Neural cell (in vitro differentiated cells): ENCODE data around the gene RPL15. TPM values are rescaled to one million over a fixed set of nuclear protein-coding genes. Genes with fewer than 3 reads are reported as not detected.

Source experiments
- H2AFZ ChIP-seq: fragments of 200-600, 300-800 bp; sonication (generic), shearing (Covaris generic); 2 replicates; pipeline ENCODE4 v1.6.0; 2014; ENCODE audit warnings: low read depth, mild to moderate bottlenecking, antibody characterized with exemption, low read length, moderate library complexity
- H3F3A ChIP-seq: fragments of 200-600 bp; shearing (Covaris generic); 2 replicates; pipeline ENCODE4 v1.6.1; 2016; ENCODE audit warnings: mild to moderate bottlenecking, moderate library complexity, mixed read lengths, antibody characterized with exemption, low read length; ENCODE audit not compliant: insufficient read depth, poor library complexity, severe bottlenecking
- H3K27ac ChIP-seq: fragments of 200-600, 300-800 bp; sonication (generic), shearing (Covaris generic); 2 replicates; pipeline ENCODE4 v1.5.1; 2014; ENCODE audit warnings: mild to moderate bottlenecking, low read length, moderate library complexity
- H3K27me3 ChIP-seq: fragments of 300-800, 200-600 bp; sonication (generic), shearing (Covaris generic); 2 replicates; pipeline ENCODE4 v1.6.0; 2014; ENCODE audit warnings: mild to moderate bottlenecking, low read depth, low read length, moderate library complexity; ENCODE audit not compliant: insufficient read depth
- H3K36me3 ChIP-seq: fragments of 300-800, 200-600 bp; sonication (generic), shearing (Covaris generic); 2 replicates; pipeline ENCODE4 v1.5.1; 2014; ENCODE audit warnings: mild to moderate bottlenecking, antibody characterized with exemption, low read length, moderate library complexity; ENCODE audit not compliant: insufficient read depth
- H3K4me2 ChIP-seq: fragments of 300-800, 200-600 bp; sonication (generic), shearing (Covaris generic); 2 replicates; pipeline ENCODE4 v1.6.0; 2014; ENCODE audit warnings: mild to moderate bottlenecking, low read length
- H3K4me3 ChIP-seq: fragments of 300-800, 200-600 bp; sonication (generic), shearing (Covaris generic); 2 replicates; pipeline ENCODE4 v1.5.1; 2014; ENCODE audit warnings: mild to moderate bottlenecking, low read length, moderate library complexity
- H3K79me2 ChIP-seq: fragments of 200-600 bp; shearing (Covaris generic); replicated peaks from 2 replicates; pipeline ENCODE4 v1.6.0; 2014; ENCODE audit warnings: mild to moderate bottlenecking, low read length, moderate library complexity; ENCODE audit not compliant: insufficient read depth
- H3K9ac ChIP-seq: fragments of 300-800, 200-600 bp; sonication (generic), shearing (Covaris generic); 2 replicates; pipeline ENCODE4 v1.6.1; 2016; ENCODE audit warnings: mild to moderate bottlenecking, low read length, mixed read lengths
- H3K9me2 ChIP-seq: fragments of 200-600 bp; shearing (Covaris generic); 2 replicates; pipeline ENCODE4 v1.6.1; 2016; ENCODE audit warnings: mild to moderate bottlenecking, low read length, mixed read lengths; ENCODE audit not compliant: insufficient read depth
- H3K9me3 ChIP-seq: fragments of 200-600, 300-800 bp; sonication (generic), shearing (Covaris generic); 2 replicates; pipeline ENCODE4 v1.6.1; 2016; ENCODE audit warnings: mild to moderate bottlenecking, mixed run types, low read length, moderate library complexity, mixed read lengths
- H4K20me1 ChIP-seq: fragments of 200-600 bp; shearing (Covaris generic); 2 replicates; pipeline ENCODE4 v1.6.1; 2016; ENCODE audit warnings: mild to moderate bottlenecking, mixed run types; ENCODE audit not compliant: insufficient read depth
- EP300 ChIP-seq: fragments of 450-650 bp; conservative IDR thresholded peaks from 2 replicates; pipeline ENCODE4 v1.6.1; 2014; ENCODE audit warnings: antibody characterized with exemption, mild to moderate bottlenecking, moderate library complexity; ENCODE audit not compliant: poor library complexity, severe bottlenecking
- EZH2 ChIP-seq: fragments of 200-600, 300-800 bp; shearing (Covaris generic), sonication (generic); IDR thresholded peaks from 2 replicates; pipeline ENCODE4 v1.6.1; 2014; ENCODE audit warnings: antibody characterized with exemption, low read length, borderline replicate concordance, mild to moderate bottlenecking; ENCODE audit not compliant: insufficient read depth, poor library complexity, severe bottlenecking
- MXI1 ChIP-seq: fragments of 450-650 bp; conservative IDR thresholded peaks from 2 replicates; pipeline ENCODE4 v1.6.1; 2014; ENCODE audit warnings: antibody characterized with exemption, mild to moderate bottlenecking; ENCODE audit not compliant: poor library complexity, severe bottlenecking
- POLR2AphosphoS5 ChIP-seq: IDR thresholded peaks from 2 replicates; pipeline ENCODE4 v1.6.1; 2012
- RAD21 ChIP-seq: fragments of 450-650 bp; conservative IDR thresholded peaks from 2 replicates; pipeline ENCODE4 v1.6.1; 2014; ENCODE audit warnings: antibody characterized with exemption, mild to moderate bottlenecking, moderate library complexity
- SMC3 ChIP-seq: fragments of 450-650 bp; conservative IDR thresholded peaks from 2 replicates; pipeline ENCODE4 v1.6.1; 2014; ENCODE audit warnings: antibody characterized with exemption, mild to moderate bottlenecking, moderate library complexity; ENCODE audit not compliant: poor library complexity
- TAF1 ChIP-seq: IDR thresholded peaks from 2 replicates; pipeline ENCODE4 v1.6.1; 2012; ENCODE audit warnings: low read depth
- polyA minus RNA-seq: library from RNA; depleted of rRNA, polyadenylated mRNA; stranded (reverse); fragments of >200 nt; gene quantifications from 2 replicates; pipeline ENCODE4 v1.2.3, GENCODE V29; 2014
- polyA plus RNA-seq: library from polyadenylated mRNA; depleted of rRNA; stranded (reverse); fragments of >200 nt; gene quantifications from 2 replicates; pipeline ENCODE4 v1.2.3, GENCODE V29; 2014
- TF ChIP-seq, protein P1 (sequence below): IDR thresholded peaks from 2 replicates; pipeline ENCODE4 v1.6.1; 2012; ENCODE audit warnings: borderline replicate concordance
- TF ChIP-seq, protein P2 (sequence below): fragments of 450-650 bp; IDR thresholded peaks from 2 replicates; pipeline ENCODE4 v1.5.1; 2014; ENCODE audit warnings: antibody characterized with exemption, mild to moderate bottlenecking, moderate library complexity; ENCODE audit not compliant: poor library complexity, severe bottlenecking

Gene RPL15
- polyA plus RNA-seq (3,247 and 3,701 TPM in 2 replicates), polyA minus RNA-seq (2,507 and 2,597 TPM in 2 replicates)

DNA sequence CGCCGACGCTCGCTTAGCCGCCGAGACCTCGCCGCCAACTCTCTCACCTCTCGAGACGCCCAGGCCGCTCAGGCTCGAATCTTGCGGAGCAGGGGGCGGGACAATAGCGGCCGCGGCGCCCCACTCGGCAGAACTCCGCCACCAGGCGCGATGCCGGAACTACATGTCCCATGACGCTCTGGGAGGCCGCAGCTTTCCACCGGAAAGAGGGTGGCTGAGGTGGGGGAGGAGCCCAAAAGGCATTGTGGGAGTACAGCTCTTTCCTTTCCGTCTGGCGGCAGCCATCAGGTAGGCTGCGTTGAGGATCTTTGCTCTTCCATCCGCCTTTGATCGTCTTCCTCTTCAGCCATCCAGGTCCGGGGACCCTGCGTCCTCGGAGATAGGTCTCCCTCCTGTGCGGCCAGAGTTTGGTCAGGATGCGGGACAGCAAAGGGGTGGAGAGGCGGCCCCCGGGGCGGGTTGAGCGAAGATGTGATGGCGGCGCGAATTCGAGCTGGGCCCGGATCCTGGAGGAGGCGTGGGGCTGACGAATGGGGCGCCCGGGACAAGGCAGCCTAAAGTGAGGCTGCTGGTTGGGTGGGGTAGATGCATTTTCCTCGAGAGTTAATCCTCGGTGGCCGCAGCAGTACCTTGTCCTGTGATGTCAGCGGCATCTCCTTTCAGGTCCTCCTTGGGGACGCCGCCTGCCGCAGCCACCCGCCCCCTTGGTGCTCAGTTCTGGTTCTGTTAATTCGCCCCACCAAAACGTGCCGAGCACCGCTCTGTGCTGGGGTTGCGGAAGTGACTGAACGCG is at the start of gene RPL15, which contains the start of gene NKIRAS1:
RPL15 (plus strand) TSS at position 247 of the 793 bp plus-strand sequence. CDS start 728 bp downstream, outside the sequence.
NKIRAS1 (minus strand) TSS at position 105 of the 793 bp plus-strand sequence. CDS start 6,086 bp downstream, outside the sequence.
- Histone ChIP-seq H3K27ac (peak within 1 kb of the TSS; percentile 92), H3K79me2 (peaks cover 47% of the 10 kb centered on the region), H3K9ac (peak within 1 kb of the TSS; percentile 97), H4K20me1 (no peaks in the 10 kb centered on the region), H2AFZ (peak within 1 kb of the TSS; percentile 84), H3K36me3 (peaks cover 9% of the 10 kb centered on the region), H3K9me3 (no peaks in the 10 kb centered on the region), H3K4me3 (peak within 1 kb of the TSS; percentile 89), H3K27me3 (no peaks in the 10 kb centered on the region), H3F3A (peaks cover 5% of the 10 kb centered on the region), H3K9me2 (no peaks in the 10 kb centered on the region), H3K4me2 (peak within 1 kb of the TSS; percentile 98)
- peak; percentile 25 for TF ChIP-seq SMC3
- TF ChIP-seq, protein P1, sequence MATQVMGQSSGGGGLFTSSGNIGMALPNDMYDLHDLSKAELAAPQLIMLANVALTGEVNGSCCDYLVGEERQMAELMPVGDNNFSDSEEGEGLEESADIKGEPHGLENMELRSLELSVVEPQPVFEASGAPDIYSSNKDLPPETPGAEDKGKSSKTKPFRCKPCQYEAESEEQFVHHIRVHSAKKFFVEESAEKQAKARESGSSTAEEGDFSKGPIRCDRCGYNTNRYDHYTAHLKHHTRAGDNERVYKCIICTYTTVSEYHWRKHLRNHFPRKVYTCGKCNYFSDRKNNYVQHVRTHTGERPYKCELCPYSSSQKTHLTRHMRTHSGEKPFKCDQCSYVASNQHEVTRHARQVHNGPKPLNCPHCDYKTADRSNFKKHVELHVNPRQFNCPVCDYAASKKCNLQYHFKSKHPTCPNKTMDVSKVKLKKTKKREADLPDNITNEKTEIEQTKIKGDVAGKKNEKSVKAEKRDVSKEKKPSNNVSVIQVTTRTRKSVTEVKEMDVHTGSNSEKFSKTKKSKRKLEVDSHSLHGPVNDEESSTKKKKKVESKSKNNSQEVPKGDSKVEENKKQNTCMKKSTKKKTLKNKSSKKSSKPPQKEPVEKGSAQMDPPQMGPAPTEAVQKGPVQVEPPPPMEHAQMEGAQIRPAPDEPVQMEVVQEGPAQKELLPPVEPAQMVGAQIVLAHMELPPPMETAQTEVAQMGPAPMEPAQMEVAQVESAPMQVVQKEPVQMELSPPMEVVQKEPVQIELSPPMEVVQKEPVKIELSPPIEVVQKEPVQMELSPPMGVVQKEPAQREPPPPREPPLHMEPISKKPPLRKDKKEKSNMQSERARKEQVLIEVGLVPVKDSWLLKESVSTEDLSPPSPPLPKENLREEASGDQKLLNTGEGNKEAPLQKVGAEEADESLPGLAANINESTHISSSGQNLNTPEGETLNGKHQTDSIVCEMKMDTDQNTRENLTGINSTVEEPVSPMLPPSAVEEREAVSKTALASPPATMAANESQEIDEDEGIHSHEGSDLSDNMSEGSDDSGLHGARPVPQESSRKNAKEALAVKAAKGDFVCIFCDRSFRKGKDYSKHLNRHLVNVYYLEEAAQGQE, result peak; percentile 99
- TF ChIP-seq EP300, result peak; percentile 61
- TF ChIP-seq, protein P2, sequence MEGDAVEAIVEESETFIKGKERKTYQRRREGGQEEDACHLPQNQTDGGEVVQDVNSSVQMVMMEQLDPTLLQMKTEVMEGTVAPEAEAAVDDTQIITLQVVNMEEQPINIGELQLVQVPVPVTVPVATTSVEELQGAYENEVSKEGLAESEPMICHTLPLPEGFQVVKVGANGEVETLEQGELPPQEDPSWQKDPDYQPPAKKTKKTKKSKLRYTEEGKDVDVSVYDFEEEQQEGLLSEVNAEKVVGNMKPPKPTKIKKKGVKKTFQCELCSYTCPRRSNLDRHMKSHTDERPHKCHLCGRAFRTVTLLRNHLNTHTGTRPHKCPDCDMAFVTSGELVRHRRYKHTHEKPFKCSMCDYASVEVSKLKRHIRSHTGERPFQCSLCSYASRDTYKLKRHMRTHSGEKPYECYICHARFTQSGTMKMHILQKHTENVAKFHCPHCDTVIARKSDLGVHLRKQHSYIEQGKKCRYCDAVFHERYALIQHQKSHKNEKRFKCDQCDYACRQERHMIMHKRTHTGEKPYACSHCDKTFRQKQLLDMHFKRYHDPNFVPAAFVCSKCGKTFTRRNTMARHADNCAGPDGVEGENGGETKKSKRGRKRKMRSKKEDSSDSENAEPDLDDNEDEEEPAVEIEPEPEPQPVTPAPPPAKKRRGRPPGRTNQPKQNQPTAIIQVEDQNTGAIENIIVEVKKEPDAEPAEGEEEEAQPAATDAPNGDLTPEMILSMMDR, result peak; percentile 64
- TF ChIP-seq RAD21, result peak; percentile 53
- TF ChIP-seq EZH2, result no peak
- peak; percentile 81 for TF ChIP-seq MXI1
- TF ChIP-seq POLR2AphosphoS5, result peak; percentile 99
- peak; percentile 99 for TF ChIP-seq TAF1

GRCh38 chr3:23867400-23867799 is 49.5 kb upstream of the RPL15 start:
- Histone ChIP-seq H3K79me2 (peaks cover 8% of the 10 kb centered on the region), H3K27me3 (no peaks in the 10 kb centered on the region), H4K20me1 (no peaks in the 10 kb centered on the region), H3F3A (no peaks in the 10 kb centered on the region), H2AFZ (no peak overlapping the region), H3K36me3 (no peaks in the 10 kb centered on the region), H3K9me3 (no peaks in the 10 kb centered on the region), H3K9ac (no peak overlapping the region), H3K9me2 (no peaks in the 10 kb centered on the region), H3K27ac (no peak overlapping the region), H3K4me2 (no peak overlapping the region), H3K4me3 (no peak overlapping the region)
- TF ChIP-seq, protein P1, result no peak
- TF ChIP-seq EZH2 (no peak), MXI1 (no peak), TAF1 (no peak)
- TF ChIP-seq, protein P2, result no peak
